GM21825 (cell line): ENCODE data around the gene CC2D2A.

Experiments
- ATAC-seq: cut with Tn5 transposase; IDR thresholded peaks from one replicate; pipeline ENCODE4 v1.9.1; 2021; ENCODE audit warnings: mild to moderate bottlenecking, moderate library complexity; ENCODE audit not compliant: unreplicated experiment

Gene CC2D2A

GRCh38 chr4:15459706-15460105 is 10.0 kb upstream of the CC2D2A start:
- ATAC-seq: no peak

DNA sequence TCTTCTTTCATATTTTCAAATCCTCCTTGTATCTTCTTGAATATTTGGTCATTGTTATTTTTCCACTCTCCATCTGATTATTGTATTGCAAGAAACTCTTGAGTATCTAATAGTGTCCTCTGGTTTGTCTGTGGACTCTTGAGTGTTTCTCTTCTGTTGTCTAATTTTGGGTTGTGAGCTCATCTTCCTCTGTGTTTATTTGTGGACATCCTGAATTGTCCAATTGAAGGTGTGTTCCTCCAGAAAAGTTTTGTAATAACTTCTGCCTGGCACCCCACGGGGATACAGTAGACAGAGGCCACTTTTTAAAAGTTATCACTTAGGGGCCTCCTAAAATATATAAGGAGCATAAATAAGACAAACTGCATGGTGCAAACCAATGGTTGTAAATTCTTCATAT is 3.1 kb upstream of the CC2D2A start:
- ATAC-seq: no peak

DNA sequence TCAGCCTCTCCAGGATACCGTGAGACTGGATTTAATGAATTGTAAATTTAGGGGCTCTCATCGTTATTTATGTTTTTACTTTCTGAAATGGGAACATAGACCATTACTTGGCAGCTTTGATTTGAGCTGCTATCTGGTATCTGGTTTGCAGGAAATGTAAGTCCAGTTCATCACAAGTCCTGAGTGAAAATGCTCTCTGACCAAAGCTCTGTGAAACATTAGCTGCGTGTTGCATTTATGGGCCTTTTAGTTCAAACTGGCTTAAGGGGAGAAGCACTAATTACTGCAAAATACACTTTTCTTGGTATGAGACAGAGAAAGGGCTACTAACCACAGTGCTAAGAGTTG is 420 bp downstream of the CC2D2A start:
- ATAC-seq: no peak

DNA sequence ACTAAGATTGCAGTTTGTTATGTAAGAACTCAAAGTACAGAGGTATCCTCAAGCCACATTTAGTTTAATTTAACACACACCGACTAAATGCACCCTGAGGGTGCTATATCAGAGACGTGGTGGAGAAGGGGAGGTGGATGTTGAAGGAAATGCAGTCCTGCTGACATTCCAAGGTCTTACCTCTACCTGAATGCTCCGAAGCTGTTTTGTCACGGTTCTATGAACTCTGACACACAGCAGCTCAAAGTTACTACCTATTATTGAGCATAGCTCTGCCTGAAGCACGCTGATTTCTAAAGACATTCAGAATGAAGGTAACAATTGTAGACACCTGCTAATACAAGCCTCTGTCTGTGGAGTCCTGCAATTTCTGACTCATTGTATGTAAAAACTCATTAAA is 6.7 kb downstream of the CC2D2A start:
- no peak for ATAC-seq

- no peak for ATAC-seq
Measured at GRCh38 chr4:15478724-15479088, 9.0 kb downstream of the CC2D2A start.

DNA sequence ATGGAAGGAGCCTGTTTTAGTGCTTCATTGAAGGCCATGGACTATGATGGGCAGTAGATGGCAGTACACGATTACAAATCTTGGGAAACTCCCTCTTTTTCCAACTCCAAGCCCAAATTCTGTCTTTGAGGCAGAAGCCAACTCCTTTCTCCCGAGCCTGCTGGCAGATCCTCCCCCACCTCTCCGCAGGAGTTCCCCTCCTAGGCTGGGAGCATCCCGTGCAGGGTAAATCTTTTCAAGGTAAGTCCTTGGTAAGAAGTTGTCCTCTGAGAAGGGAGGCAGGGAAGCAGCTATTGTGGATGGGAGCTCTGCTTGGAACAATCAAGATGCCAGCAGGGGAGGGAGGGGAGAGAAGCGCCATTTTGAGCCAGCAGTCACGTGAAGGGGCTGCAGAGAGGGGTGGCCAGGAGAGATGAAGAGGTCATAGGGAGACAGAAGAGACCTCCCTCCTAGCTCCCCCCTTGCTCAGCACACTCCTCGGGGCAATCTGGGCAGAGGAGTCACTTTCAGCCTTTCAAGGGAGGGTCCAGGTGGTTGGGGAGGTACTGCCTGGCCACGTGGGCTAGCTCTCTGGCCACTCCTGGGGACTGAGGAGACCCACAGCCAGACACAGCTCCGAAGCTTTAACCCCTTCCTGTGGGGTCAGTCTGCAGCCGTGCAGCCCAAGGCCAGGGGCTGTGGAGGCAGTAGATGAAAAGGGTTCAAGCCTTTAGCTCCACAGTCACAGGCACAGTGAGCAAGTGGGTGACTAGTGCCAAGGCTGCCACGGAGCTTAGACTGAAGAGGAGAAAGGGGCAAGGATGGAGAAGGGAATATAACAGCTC is 9.6 kb downstream of the CC2D2A start:
- no peak for ATAC-seq

DNA sequence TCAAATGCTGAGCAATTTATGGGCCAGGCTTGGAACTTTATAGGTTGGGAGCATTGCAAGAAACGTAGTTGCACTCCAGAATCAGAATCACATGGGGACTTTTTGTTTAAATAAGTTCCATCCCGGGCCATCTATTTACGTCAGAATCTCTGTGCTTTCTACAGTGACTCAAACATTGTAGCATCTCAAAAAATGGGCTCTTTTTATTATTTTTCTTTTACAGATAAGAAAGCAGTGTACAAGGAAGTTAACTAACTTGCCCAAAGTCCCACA is 10.2 kb downstream of the CC2D2A start:
- no peak for ATAC-seq

GRCh38 chr4:15481961-15482745 is 12.5 kb downstream of the CC2D2A start:
- ATAC-seq: no peak

- ATAC-seq: no peak
Measured at GRCh38 chr4:15482842-15483241, 13.2 kb downstream of the CC2D2A start.

- ATAC-seq: no peak
Measured at GRCh38 chr4:15488136-15488535, 18.5 kb downstream of the CC2D2A start.

- ATAC-seq: no peak
Measured at GRCh38 chr4:15488658-15489470, 19.2 kb downstream of the CC2D2A start.

DNA sequence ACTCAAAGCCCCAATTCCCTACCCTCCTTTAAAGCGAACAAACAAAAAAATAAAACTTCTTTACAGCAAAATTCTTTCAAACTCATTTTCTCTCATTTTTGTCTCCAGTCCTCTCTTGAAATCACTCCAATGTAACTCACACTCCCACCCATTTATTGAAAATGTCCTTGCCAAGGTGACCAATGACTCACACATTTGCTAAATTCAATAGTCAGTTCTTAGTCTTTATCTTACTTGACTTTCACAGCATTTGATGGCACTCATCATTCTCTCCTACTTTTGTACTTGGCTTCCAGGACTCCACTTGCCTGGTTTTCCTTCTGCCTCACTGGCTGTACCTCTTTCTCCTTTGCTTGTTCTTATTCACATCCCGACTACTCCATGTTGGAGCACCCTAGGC is 19.9 kb downstream of the CC2D2A start:
- no peak for ATAC-seq

DNA sequence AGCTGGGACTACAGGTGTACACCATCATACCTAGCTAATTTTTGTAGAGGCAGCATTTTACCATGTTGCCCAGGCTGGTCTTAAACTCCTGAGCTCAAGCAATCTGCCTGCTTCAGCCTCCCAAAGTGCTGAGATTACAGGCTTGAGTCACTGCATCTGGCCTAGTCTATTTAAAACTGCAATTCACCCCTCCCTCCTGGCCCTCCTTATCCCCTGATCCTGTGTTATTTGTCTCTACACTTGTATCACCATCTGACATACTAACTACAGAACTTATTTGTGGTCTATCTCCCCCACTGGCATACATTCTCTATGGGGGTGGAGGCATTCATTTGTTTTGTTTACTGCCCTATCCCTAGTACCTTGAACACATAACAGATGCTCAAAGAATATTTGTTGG is 23.7 kb downstream of the CC2D2A start:
- no peak for ATAC-seq

- ATAC-seq: no peak
Measured at GRCh38 chr4:15495621-15496020, 25.9 kb downstream of the CC2D2A start.

- ATAC-seq: no peak
Measured at GRCh38 chr4:15498356-15498755, 28.7 kb downstream of the CC2D2A start.

DNA sequence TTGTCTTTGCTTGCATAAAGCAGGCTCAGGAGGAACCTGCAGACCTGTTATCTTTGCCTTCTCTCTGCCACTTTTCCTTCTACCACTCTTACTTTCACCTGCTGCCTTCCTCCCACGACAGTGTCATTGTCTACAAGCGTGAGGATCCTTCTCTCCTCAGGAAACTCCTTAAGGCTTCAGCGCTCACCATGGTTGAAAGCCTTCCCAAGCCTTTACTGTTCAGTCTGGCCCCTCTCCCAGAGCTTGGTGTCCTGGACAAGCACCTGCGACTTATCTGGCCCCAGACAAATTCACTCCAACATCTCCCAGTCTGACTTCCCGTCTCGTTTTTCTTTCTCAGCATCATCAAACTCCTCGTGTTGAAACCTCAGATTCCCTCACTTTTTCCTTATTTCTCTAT is 31.0 kb downstream of the CC2D2A start:
- no peak for ATAC-seq

DNA sequence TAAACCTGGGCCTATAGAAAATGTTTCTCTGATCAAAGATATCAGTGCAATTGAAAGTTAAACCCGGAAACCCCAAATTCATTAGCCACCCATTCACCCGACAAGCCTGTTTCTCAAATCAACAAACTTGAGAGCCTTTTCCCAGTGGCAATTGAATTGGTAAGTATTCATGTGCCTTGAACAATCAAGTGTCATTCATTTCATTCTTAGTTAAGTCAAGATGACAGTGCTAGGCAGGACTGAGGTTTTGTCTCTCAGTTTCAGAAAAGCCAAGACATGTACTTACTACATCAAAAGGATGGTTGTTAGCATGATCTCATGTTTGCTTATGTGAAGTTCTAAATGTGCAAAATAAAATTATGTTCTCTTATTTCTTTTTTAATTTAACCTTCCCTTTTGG is 32.3 kb downstream of the CC2D2A start:
- ATAC-seq: no peak

- no peak for ATAC-seq
Measured at GRCh38 chr4:15502384-15502783, 32.7 kb downstream of the CC2D2A start.

DNA sequence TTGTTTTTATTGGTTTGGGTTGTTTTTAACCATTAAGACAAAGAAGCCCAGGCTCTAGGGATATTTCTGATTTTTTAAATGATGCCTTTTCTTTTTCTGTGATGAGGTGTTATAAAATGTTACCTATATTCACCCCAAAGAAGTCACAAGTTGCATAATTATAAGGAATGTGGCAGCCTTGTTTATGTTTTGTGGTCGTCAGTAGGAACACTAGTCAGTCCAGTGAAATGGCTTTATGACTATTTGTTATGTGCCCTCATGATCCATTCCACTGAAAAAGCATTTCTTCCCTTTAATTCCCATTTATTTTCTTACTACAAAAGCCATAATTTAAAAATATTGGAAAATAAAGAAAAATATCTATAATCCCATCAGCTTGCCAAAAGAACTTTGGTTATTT is 34.4 kb downstream of the CC2D2A start:
- ATAC-seq: no peak

DNA sequence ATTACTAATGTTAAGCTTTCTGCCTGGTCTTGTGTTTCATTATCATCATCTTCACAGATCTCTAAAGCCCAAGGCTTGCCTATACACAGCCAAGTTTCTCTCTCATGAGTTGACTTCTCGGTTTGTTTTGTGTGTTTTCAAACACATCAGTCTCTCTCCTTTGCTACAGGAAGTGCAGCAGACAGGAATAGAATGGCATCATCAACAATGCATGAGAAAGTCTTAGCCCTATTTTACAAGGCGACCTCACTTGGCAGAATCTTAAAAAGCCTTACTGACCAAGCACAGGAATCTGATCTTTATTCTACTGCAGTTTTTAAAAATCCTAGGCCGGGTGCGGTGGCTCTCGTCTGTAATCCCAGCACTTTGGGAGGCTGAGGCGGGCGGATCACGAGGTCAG is 36.8 kb downstream of the CC2D2A start:
- no peak for ATAC-seq

DNA sequence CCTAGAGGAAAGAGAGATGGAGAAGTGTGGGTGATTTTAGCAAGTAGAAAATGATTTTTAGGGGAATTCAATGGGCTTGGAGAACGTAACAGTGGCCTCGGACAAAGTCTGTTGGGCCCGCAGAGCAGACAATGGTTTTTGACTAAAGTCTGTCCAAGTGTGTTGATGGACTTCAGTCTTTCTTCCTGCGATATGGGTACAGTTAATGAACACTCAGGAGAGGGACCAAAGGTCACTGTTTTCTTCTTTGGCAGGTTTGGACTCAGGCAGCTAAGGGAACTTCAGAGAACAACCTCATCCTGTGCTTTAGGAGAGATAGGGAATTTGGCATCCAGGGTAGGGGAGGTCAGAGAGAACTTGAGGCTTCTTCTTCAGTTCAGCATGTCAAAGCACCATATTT is 38.0 kb downstream of the CC2D2A start:
- ATAC-seq: no peak

- no peak for ATAC-seq
Measured at GRCh38 chr4:15510961-15511360, 41.3 kb downstream of the CC2D2A start.
